ENCODE results near the gene MPI.

The MPI gene

GRCh38 chr15:74892931-74893330 is 3.1 kb downstream of the MPI start:
- no peak for TF ChIP-seq REST (IDR thresholded peaks at IDR 0.05; ENCODE audit: insufficient read depth in 1 of 2, low read depth in 2 of 2, low read length in 2 of 2)
- TF ChIP-seq TAF1 (IDR thresholded peaks at IDR 0.05; ENCODE audit: borderline replicate concordance, insufficient read depth, low read length), result no peak
- TF ChIP-seq POLR2AphosphoS5 (IDR thresholded peaks at IDR 0.05; ENCODE audit: low read depth, low read length), result no peak
- no peak for TF ChIP-seq FOXP2 (optimal IDR thresholded peaks at IDR 0.05; ENCODE audit: borderline replicate concordance, extremely low read depth, extremely low read length, insufficient read depth)
- TF ChIP-seq SIN3A (IDR thresholded peaks at IDR 0.05; ENCODE audit: borderline replicate concordance, insufficient read depth, low read length), result no peak

- no peak for TF ChIP-seq TAF1 (IDR thresholded peaks at IDR 0.05; ENCODE audit: borderline replicate concordance, insufficient read depth, low read length)
- no peak for TF ChIP-seq REST (IDR thresholded peaks at IDR 0.05; ENCODE audit: insufficient read depth in 1 of 2, low read depth in 2 of 2, low read length in 2 of 2)
- no peak for TF ChIP-seq FOXP2 (optimal IDR thresholded peaks at IDR 0.05; ENCODE audit: borderline replicate concordance, extremely low read depth, extremely low read length, insufficient read depth)
- TF ChIP-seq SIN3A (IDR thresholded peaks at IDR 0.05; ENCODE audit: borderline replicate concordance, insufficient read depth, low read length), result no peak
- TF ChIP-seq POLR2AphosphoS5 (IDR thresholded peaks at IDR 0.05; ENCODE audit: low read depth, low read length), result no peak
These were observed 3.8 kb downstream of the MPI start for GRCh38 chr15:74893627-74894026.

- TF ChIP-seq FOXP2 (optimal IDR thresholded peaks at IDR 0.05; ENCODE audit: borderline replicate concordance, extremely low read depth, extremely low read length, insufficient read depth) (no peak), SIN3A (IDR thresholded peaks at IDR 0.05; ENCODE audit: borderline replicate concordance, insufficient read depth, low read length) (no peak), POLR2AphosphoS5 (IDR thresholded peaks at IDR 0.05; ENCODE audit: low read depth, low read length) (no peak), REST (IDR thresholded peaks at IDR 0.05; ENCODE audit: insufficient read depth in 1 of 2, low read depth in 2 of 2, low read length in 2 of 2) (no peak), TAF1 (IDR thresholded peaks at IDR 0.05; ENCODE audit: borderline replicate concordance, insufficient read depth, low read length) (no peak)
These were observed 6.0 kb downstream of the MPI start for GRCh38 chr15:74895830-74896229.

GRCh38 chr15:74896316-74896715 is 6.5 kb downstream of the MPI start:
- TF ChIP-seq FOXP2 (optimal IDR thresholded peaks at IDR 0.05; ENCODE audit: borderline replicate concordance, extremely low read depth, extremely low read length, insufficient read depth) (no peak), REST (IDR thresholded peaks at IDR 0.05; ENCODE audit: insufficient read depth in 1 of 2, low read depth in 2 of 2, low read length in 2 of 2) (no peak), TAF1 (IDR thresholded peaks at IDR 0.05; ENCODE audit: borderline replicate concordance, insufficient read depth, low read length) (no peak), SIN3A (IDR thresholded peaks at IDR 0.05; ENCODE audit: borderline replicate concordance, insufficient read depth, low read length) (no peak)

- TF ChIP-seq SIN3A (IDR thresholded peaks at IDR 0.05; ENCODE audit: borderline replicate concordance, insufficient read depth, low read length) (no peak), FOXP2 (optimal IDR thresholded peaks at IDR 0.05; ENCODE audit: borderline replicate concordance, extremely low read depth, extremely low read length, insufficient read depth) (no peak), TAF1 (IDR thresholded peaks at IDR 0.05; ENCODE audit: borderline replicate concordance, insufficient read depth, low read length) (no peak), POLR2AphosphoS5 (IDR thresholded peaks at IDR 0.05; ENCODE audit: low read depth, low read length) (no peak), REST (IDR thresholded peaks at IDR 0.05; ENCODE audit: insufficient read depth in 1 of 2, low read depth in 2 of 2, low read length in 2 of 2) (no peak)
These were observed 7.5 kb downstream of the MPI start for GRCh38 chr15:74897300-74897701.

All from PFSK-1 (cell line).